ENCODE results near the gene LHPP.

LHPP gene

GRCh38 chr10:124637746-124638145 is 176.1 kb downstream of the LHPP start:
- no peak for ATAC-seq
- TF ChIP-seq PPARA (CRISPR knock-in tag; IDR thresholded peaks at IDR 0.05; ENCODE audit: borderline replicate concordance): no peak
- no peak for TF ChIP-seq TOX (CRISPR knock-in tag; IDR thresholded peaks at IDR 0.05; ENCODE audit: borderline replicate concordance)
- TF ChIP-seq BACH2 (CRISPR knock-in tag; IDR thresholded peaks at IDR 0.05; ENCODE audit: borderline replicate concordance): no peak
- no peak for TF ChIP-seq CREB5 (CRISPR knock-in tag; IDR thresholded peaks at IDR 0.05; ENCODE audit: low read depth)
- no peak for TF ChIP-seq OSR1 (CRISPR knock-in tag; IDR thresholded peaks at IDR 0.05)
- TF ChIP-seq ZNF565 (CRISPR knock-in tag; conservative IDR thresholded peaks at IDR 0.05; ENCODE audit: low read depth): no peak
- TF ChIP-seq, protein P1, sequence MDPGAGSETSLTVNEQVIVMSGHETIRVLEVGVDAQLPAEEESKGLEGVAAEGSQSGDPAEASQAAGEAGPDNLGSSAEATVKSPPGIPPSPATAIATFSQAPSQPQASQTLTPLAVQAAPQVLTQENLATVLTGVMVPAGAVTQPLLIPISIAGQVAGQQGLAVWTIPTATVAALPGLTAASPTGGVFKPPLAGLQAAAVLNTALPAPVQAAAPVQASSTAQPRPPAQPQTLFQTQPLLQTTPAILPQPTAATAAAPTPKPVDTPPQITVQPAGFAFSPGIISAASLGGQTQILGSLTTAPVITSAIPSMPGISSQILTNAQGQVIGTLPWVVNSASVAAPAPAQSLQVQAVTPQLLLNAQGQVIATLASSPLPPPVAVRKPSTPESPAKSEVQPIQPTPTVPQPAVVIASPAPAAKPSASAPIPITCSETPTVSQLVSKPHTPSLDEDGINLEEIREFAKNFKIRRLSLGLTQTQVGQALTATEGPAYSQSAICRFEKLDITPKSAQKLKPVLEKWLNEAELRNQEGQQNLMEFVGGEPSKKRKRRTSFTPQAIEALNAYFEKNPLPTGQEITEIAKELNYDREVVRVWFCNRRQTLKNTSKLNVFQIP (CRISPR knock-in tag; IDR thresholded peaks at IDR 0.05; ENCODE audit: borderline replicate concordance, low read depth): no peak
- no peak for TF ChIP-seq ZNF70 (CRISPR knock-in tag; IDR thresholded peaks at IDR 0.05)
- no peak for TF ChIP-seq SNAI2 (CRISPR knock-in tag; IDR thresholded peaks at IDR 0.05)

DNA sequence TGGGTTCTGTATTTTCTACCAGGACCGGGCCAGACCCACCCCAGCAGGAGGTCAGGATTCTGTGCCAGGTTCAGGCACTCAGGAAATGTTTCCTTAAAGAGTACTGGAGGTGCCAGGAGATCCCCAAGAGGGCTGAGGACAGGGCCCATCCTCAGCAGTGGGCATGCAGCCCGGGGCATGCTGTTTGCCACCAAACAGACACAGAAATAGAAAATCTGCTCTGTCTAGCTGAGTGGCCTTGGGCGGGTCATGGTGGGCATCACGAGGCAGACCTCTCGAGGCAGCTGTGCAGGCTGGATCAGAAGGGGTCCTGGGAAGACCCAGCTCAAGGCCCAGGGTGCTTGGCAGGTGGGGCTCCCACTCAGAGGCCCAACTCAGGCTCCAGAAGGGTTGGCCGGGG is 177.6 kb downstream of the LHPP start:
- ATAC-seq: no peak
- TF ChIP-seq GLIS3 (CRISPR knock-in tag; IDR thresholded peaks at IDR 0.05) (no peak), BACH2 (CRISPR knock-in tag; IDR thresholded peaks at IDR 0.05; ENCODE audit: borderline replicate concordance) (no peak), ZC3H10 (CRISPR knock-in tag; IDR thresholded peaks at IDR 0.05) (no peak), ZFP3 (CRISPR knock-in tag; IDR thresholded peaks at IDR 0.05) (no peak), ZNF565 (CRISPR knock-in tag; conservative IDR thresholded peaks at IDR 0.05; ENCODE audit: low read depth) (no peak), CSRNP3 (CRISPR knock-in tag; IDR thresholded peaks at IDR 0.05) (no peak), ZNF8 (CRISPR knock-in tag; IDR thresholded peaks at IDR 0.05) (no peak), TSHZ2 (CRISPR knock-in tag; IDR thresholded peaks at IDR 0.05) (no peak), CSDC2 (CRISPR knock-in tag; IDR thresholded peaks at IDR 0.05) (no peak), ZNF70 (CRISPR knock-in tag; IDR thresholded peaks at IDR 0.05) (no peak), SNAI2 (CRISPR knock-in tag; IDR thresholded peaks at IDR 0.05) (no peak), ARNTL (CRISPR knock-in tag; IDR thresholded peaks at IDR 0.05; ENCODE audit: borderline replicate concordance, low read depth) (no peak), ISL1 (CRISPR knock-in tag; IDR thresholded peaks at IDR 0.05) (no peak)
- TF ChIP-seq, protein P2, sequence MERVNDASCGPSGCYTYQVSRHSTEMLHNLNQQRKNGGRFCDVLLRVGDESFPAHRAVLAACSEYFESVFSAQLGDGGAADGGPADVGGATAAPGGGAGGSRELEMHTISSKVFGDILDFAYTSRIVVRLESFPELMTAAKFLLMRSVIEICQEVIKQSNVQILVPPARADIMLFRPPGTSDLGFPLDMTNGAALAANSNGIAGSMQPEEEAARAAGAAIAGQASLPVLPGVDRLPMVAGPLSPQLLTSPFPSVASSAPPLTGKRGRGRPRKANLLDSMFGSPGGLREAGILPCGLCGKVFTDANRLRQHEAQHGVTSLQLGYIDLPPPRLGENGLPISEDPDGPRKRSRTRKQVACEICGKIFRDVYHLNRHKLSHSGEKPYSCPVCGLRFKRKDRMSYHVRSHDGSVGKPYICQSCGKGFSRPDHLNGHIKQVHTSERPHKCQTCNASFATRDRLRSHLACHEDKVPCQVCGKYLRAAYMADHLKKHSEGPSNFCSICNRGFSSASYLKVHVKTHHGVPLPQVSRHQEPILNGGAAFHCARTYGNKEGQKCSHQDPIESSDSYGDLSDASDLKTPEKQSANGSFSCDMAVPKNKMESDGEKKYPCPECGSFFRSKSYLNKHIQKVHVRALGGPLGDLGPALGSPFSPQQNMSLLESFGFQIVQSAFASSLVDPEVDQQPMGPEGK (CRISPR knock-in tag; IDR thresholded peaks at IDR 0.05; ENCODE audit: borderline replicate concordance): no peak

GRCh38 chr10:124639646-124640045 is 178.0 kb downstream of the LHPP start:
- ATAC-seq: no peak
- TF ChIP-seq OSR1 (CRISPR knock-in tag; IDR thresholded peaks at IDR 0.05) (no peak), ZC3H10 (CRISPR knock-in tag; IDR thresholded peaks at IDR 0.05) (no peak), ESRRG (CRISPR knock-in tag; IDR thresholded peaks at IDR 0.05) (no peak), ZFP3 (CRISPR knock-in tag; IDR thresholded peaks at IDR 0.05) (no peak), GLIS3 (CRISPR knock-in tag; IDR thresholded peaks at IDR 0.05) (no peak), TCF4 (CRISPR knock-in tag; IDR thresholded peaks at IDR 0.05; ENCODE audit: borderline replicate concordance) (no peak), CSRNP3 (CRISPR knock-in tag; IDR thresholded peaks at IDR 0.05) (no peak), BACH2 (CRISPR knock-in tag; IDR thresholded peaks at IDR 0.05; ENCODE audit: borderline replicate concordance) (no peak), CREB5 (CRISPR knock-in tag; IDR thresholded peaks at IDR 0.05; ENCODE audit: low read depth) (no peak), SNAI2 (CRISPR knock-in tag; IDR thresholded peaks at IDR 0.05) (no peak)
- TF ChIP-seq, protein P2 (CRISPR knock-in tag; IDR thresholded peaks at IDR 0.05; ENCODE audit: borderline replicate concordance): no peak
- TF ChIP-seq, protein P1 (CRISPR knock-in tag; IDR thresholded peaks at IDR 0.05; ENCODE audit: borderline replicate concordance, low read depth): no peak

All from SK-N-SH treated with all-trans-retinoic acid at 6 μM for 48 hours (cell line).